Fibroblast of villous mesenchyme (primary cell): ENCODE measurements around the gene FAM229A. TPM values are rescaled to one million over a fixed set of nuclear protein-coding genes. Genes with fewer than 3 reads are reported as not detected.

Source experiments
- DNase-seq: peaks from one replicate; pipeline ENCODE4 v3.0.0-alpha.2; 2010; ENCODE audit warnings: low read depth
- H3K4me3 ChIP-seq: 2 replicates; pipeline ENCODE4 v1.5.1; 2011; ENCODE audit warnings: low read depth, mild to moderate bottlenecking, low read length
- total RNA-seq: library from RNA; depleted of rRNA; stranded (reverse); fragments of >200 nt; gene quantifications from 2 replicates; pipeline ENCODE4 v1.2.3, GENCODE V29; 2012
- TF ChIP-seq, protein P1 (sequence below): IDR thresholded peaks from 2 replicates; pipeline ENCODE4 v1.5.1; 2012; ENCODE audit warnings: low read depth, mild to moderate bottlenecking, low read length; ENCODE audit not compliant: insufficient read depth

Gene FAM229A
- total RNA-seq, 1 donor = 1.3 TPM

DNA sequence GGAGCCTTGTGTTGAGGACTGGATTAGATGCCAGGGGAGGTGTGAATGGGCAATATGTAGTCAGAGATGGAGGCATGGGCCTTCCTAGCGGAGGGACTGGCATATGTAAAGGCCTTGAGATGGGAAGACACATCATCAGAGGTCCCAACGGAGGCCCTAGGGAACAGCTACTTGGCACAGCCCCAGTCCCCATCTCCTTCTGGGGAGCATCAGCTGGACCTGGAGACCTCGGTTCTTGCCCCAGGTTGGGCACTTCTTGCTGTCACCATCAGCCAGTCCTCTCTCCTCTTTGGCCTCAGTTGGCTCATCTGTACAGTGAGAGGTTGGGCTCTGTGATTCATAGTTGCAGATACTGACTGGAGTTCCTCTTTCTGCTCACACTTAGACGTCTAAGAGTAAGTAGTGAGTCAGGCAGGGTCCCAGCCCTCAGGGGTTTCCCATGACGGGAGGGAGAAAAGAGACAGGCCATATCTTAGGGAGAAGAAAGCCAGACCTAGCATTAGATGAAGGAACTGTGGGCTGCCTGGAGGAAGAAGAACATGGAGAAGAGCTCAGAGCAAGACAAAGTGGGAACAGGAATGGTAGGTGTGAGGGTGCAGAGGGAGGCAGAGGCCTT, 22.8 kb downstream of the FAM229A start:
- no peak overlapping the region for H3K4me3 ChIP-seq
- TF ChIP-seq, protein P1, sequence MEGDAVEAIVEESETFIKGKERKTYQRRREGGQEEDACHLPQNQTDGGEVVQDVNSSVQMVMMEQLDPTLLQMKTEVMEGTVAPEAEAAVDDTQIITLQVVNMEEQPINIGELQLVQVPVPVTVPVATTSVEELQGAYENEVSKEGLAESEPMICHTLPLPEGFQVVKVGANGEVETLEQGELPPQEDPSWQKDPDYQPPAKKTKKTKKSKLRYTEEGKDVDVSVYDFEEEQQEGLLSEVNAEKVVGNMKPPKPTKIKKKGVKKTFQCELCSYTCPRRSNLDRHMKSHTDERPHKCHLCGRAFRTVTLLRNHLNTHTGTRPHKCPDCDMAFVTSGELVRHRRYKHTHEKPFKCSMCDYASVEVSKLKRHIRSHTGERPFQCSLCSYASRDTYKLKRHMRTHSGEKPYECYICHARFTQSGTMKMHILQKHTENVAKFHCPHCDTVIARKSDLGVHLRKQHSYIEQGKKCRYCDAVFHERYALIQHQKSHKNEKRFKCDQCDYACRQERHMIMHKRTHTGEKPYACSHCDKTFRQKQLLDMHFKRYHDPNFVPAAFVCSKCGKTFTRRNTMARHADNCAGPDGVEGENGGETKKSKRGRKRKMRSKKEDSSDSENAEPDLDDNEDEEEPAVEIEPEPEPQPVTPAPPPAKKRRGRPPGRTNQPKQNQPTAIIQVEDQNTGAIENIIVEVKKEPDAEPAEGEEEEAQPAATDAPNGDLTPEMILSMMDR = no peak
- DNase-seq = peak; percentile 43

GRCh38 chr1:32338637-32339145, 23.6 kb downstream of the FAM229A start:
- no peak overlapping the region for H3K4me3 ChIP-seq
- TF ChIP-seq, protein P1 = no peak
- DNase-seq = no peak

- no peak for DNase-seq
- TF ChIP-seq, protein P1 = no peak
- H3K4me3 ChIP-seq = no peak overlapping the region
Measured at GRCh38 chr1:32337855-32338636, 24.2 kb downstream of the FAM229A start.

GRCh38 chr1:32336963-32337675, 25.2 kb downstream of the FAM229A start:
- TF ChIP-seq, protein P1 = no peak
- no peak for DNase-seq

GRCh38 chr1:32336591-32336932, 25.7 kb downstream of the FAM229A start:
- no peak for DNase-seq
- TF ChIP-seq, protein P1 = no peak
- peak overlapping the region; percentile 45 for H3K4me3 ChIP-seq

More at GRCh38 chr1:32336963-32337675, 25.2 kb downstream of the FAM229A start:
- no peak overlapping the region for H3K4me3 ChIP-seq

GRCh38 chr1:32335790-32336590, 26.3 kb downstream of the FAM229A start, which contains the start of gene MARCKSL1:
MARCKSL1 (minus strand) TSS chr1:32336233; CDS start chr1:32336033, 200 bp downstream.
- H3K4me3 ChIP-seq = peak within 1 kb of the TSS; percentile 72
- TF ChIP-seq, protein P1 = no peak
- DNase-seq = peak; percentile 70
